HepG2 (cell line): ENCODE results near the gene S100A6. TPM values are rescaled to one million over a fixed set of nuclear protein-coding genes. Genes with fewer than 3 reads are reported as not detected.

ENCODE experiments used
- ARID4A ChIP-seq: sonication (generic); formaldehyde crosslinking; IDR thresholded peaks from 2 replicates; pipeline ENCODE4 v1.5.0; 2020; ENCODE audit warnings: mild to moderate bottlenecking, missing genetic modification reagents, borderline replicate concordance
- ARNT ChIP-seq: fragments of 450-650 bp; IDR thresholded peaks from 2 replicates; pipeline ENCODE4 v1.6.1; 2017
- CREB3 ChIP-seq: sonication (generic); formaldehyde crosslinking; IDR thresholded peaks from 2 replicates; pipeline ENCODE4 v1.5.0; 2020; ENCODE audit warnings: missing genetic modification reagents
- HMGXB4 ChIP-seq, 2 experiments: sonication (generic) in 1 of 2; formaldehyde crosslinking in 1 of 2; IDR thresholded peaks; 2 replicates each; pipeline versions ENCODE4 v1.4.0 to v1.6.1; 2018 to 2020; ENCODE audit warnings: missing genetic modification reagents in 2 of 2, borderline replicate concordance in 1 of 2, low read depth in 1 of 2, mild to moderate bottlenecking in 1 of 2, missing biosample characterization in 1 of 2
- IRX3 ChIP-seq: sonication (generic); formaldehyde crosslinking; IDR thresholded peaks from 2 replicates; pipeline ENCODE4 v1.8.1; 2023; ENCODE audit warnings: mild to moderate bottlenecking, low read depth, missing genetic modification reagents, borderline replicate concordance
- JUND ChIP-seq: sonication (generic); formaldehyde crosslinking; IDR thresholded peaks from 2 replicates; pipeline ENCODE4 v1.8.0; 2022; ENCODE audit warnings: mild to moderate bottlenecking, missing genetic modification reagents
- KLF6 ChIP-seq: IDR thresholded peaks from 2 replicates; pipeline ENCODE4 v1.8.0; 2016; ENCODE audit warnings: missing biosample characterization, missing genetic modification reagents
- NR2F6 ChIP-seq, 2 experiments: IDR thresholded peaks; 2 replicates each; pipeline ENCODE4 v1.6.1; 2016; ENCODE audit warnings: antibody characterized with exemption in 1 of 2, mild to moderate bottlenecking in 1 of 2
- PAF1 ChIP-seq: IDR thresholded peaks from 2 replicates; pipeline ENCODE4 v1.6.1; 2016; ENCODE audit warnings: missing genetic modification reagents, missing compliant biosample characterization
- SMC3 ChIP-seq: IDR thresholded peaks from 2 replicates; pipeline ENCODE4 v1.6.1; 2011; ENCODE audit warnings: low read length, improper control_type of control experiment
- TBX2 ChIP-seq: sonication (generic); formaldehyde crosslinking; IDR thresholded peaks from 2 replicates; pipeline ENCODE4 v1.5.0; 2020; ENCODE audit warnings: missing genetic modification reagents, mild to moderate bottlenecking, borderline replicate concordance
- TGIF2 ChIP-seq: IDR thresholded peaks from 2 replicates; pipeline ENCODE4 v1.6.1; 2016; ENCODE audit warnings: control low read depth, missing compliant biosample characterization
- USF2 ChIP-seq, 2 experiments: sonication (generic) in 1 of 2; formaldehyde crosslinking in 1 of 2; IDR thresholded peaks; 2 replicates each; pipeline versions ENCODE4 v1.5.1 to v1.6.1; 2011 to 2020; ENCODE audit warnings: borderline replicate concordance in 1 of 2, low read depth in 1 of 2, low read length in 1 of 2, mild to moderate bottlenecking in 1 of 2, missing genetic modification reagents in 1 of 2, moderate library complexity in 1 of 2
- ZBTB46 ChIP-seq: sonication (generic); formaldehyde crosslinking; IDR thresholded peaks from 2 replicates; pipeline ENCODE4 v1.4.0; 2020; ENCODE audit warnings: mild to moderate bottlenecking, missing genetic modification reagents, borderline replicate concordance
- ZNF337 ChIP-seq: sonication (generic); formaldehyde crosslinking; IDR thresholded peaks from 2 replicates; pipeline ENCODE4 v1.5.1; 2020; ENCODE audit warnings: missing genetic modification reagents, low read depth, mild to moderate bottlenecking, borderline replicate concordance
- ZNF766 ChIP-seq: sonication (generic); formaldehyde crosslinking; IDR thresholded peaks from 2 replicates; pipeline ENCODE4 v1.5.0; 2020; ENCODE audit warnings: missing genetic modification reagents, borderline replicate concordance
- ZNF839 ChIP-seq: sonication (generic); formaldehyde crosslinking; IDR thresholded peaks from 2 replicates; pipeline ENCODE4 v1.4.0; 2020; ENCODE audit warnings: missing genetic modification reagents, mild to moderate bottlenecking, borderline replicate concordance
- ZSCAN30 ChIP-seq: sonication (generic); formaldehyde crosslinking; IDR thresholded peaks from 2 replicates; pipeline ENCODE4 v1.5.0; 2020; ENCODE audit warnings: mild to moderate bottlenecking, missing genetic modification reagents
- polyA plus RNA-seq, 8 experiments: library from polyadenylated mRNA; depleted of rRNA in 3 of 8; stranded (reverse) in 7 of 8; unstranded in 1 of 8; fragments of >200 nt; fragmentation: Illumina TruSeq in 4 of 8; extraction: Trizol in 4 of 8; gene quantifications; 2 replicates each; pipeline versions ENCODE4 v1.2.1 to v1.2.3, GENCODE V29; 2011 to 2016; ENCODE audit warnings: low read depth in 4 of 8, missing spikeins in 1 of 8, mixed read lengths in 1 of 8; ENCODE audit not compliant: insufficient read depth in 1 of 8
- total RNA-seq, 5 experiments: library from RNA; depleted of rRNA; stranded (reverse); fragments of >200 nt; fragmentation: Illumina TruSeq; extraction: Trizol; gene quantifications; 2 replicates each; pipeline ENCODE4 v1.2.3, GENCODE V29; 2016; ENCODE audit warnings: low read depth in 1 of 5

The S100A6 gene
- total and polyA plus RNA-seq, 2 of the 13 experiments (the other 11 are each of a cell fraction or from before 2014, with no cell fraction given), result 72.9 to 85.0 TPM

GRCh38 chr1:153572569-153573015 lies 36.8 kb upstream of the S100A6 start (continued):
- TF ChIP-seq HMGXB4 (CRISPR knock-in tag; IDR thresholded peaks at IDR 0.05; ENCODE audit: borderline replicate concordance in 1 of 2, low read depth in 1 of 2), result peak; percentile 61 to 85; a peak in 2 of 4 replicates
- TF ChIP-seq ZNF337 (CRISPR knock-in tag), result no peak
- TF ChIP-seq ARNT, result no peak
- TF ChIP-seq ARID4A (CRISPR knock-in tag), result no peak
- no peak for TF ChIP-seq IRX3 (CRISPR knock-in tag)
- no peak for TF ChIP-seq USF2 (IDR thresholded peaks at IDR 0.05; ENCODE audit: low read depth, low read length)
- no peak for TF ChIP-seq USF2 (CRISPR knock-in tag; IDR thresholded peaks at IDR 0.05; ENCODE audit: borderline replicate concordance)
- TF ChIP-seq ZNF839 (CRISPR knock-in tag), result no peak
- TF ChIP-seq JUND, result no peak
- TF ChIP-seq CREB3 (CRISPR knock-in tag), result no peak
- TF ChIP-seq TGIF2 (CRISPR knock-in tag), result no peak
- TF ChIP-seq ZBTB46 (CRISPR knock-in tag), result no peak
- TF ChIP-seq PAF1 (CRISPR knock-in tag), result no peak
- TF ChIP-seq ZSCAN30 (CRISPR knock-in tag), result no peak
- no peak for TF ChIP-seq ZNF766 (CRISPR knock-in tag)
- no peak for TF ChIP-seq TBX2
- no peak for TF ChIP-seq NR2F6 (IDR thresholded peaks at IDR 0.05)
- TF ChIP-seq NR2F6 (CRISPR knock-in tag; IDR thresholded peaks at IDR 0.05), result peak; percentile 15; the same call in 1 of the 2 replicates
- TF ChIP-seq KLF6 (CRISPR knock-in tag), result no peak
- TF ChIP-seq SMC3, result peak; percentile 87
